Activated CD8-positive, alpha-beta memory T cell treated with anti-CD3 and anti-CD28 coated beads for 24 hours (primary cell): ENCODE data around the gene TBL2.
A peak's percentile ranks its signal among the peaks of the same experiment; 100 is the strongest.
"Not testable (repeated sequence)": the region's sequence is repeated elsewhere in the genome, so short reads cannot be mapped to it uniquely, and the experiment has no call there.

Source experiments
- DNase-seq: peaks from one replicate; pipeline ENCODE4 v3.0.0-alpha.2; 2020

TBL2 gene

DNA sequence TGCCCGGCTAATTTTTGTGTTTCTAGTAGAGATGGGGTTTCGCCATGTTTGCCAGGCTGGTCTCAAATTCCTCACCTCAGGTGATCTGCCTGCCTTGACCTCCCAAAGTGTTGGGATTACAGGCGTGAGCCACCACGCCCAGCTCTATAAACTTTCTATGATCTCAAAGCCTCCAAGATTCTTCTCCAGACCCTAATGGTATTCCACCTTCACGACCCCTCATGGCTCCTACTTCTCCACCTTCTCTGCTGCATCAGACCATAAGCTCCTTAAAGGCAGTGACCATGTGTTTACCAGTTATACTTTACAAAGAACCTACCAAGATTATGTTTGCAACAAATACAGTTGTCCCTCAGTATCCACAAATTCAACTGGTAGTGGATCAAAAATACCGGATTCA is 46.2 kb downstream of the TBL2 start:
- DNase-seq = no peak

DNA sequence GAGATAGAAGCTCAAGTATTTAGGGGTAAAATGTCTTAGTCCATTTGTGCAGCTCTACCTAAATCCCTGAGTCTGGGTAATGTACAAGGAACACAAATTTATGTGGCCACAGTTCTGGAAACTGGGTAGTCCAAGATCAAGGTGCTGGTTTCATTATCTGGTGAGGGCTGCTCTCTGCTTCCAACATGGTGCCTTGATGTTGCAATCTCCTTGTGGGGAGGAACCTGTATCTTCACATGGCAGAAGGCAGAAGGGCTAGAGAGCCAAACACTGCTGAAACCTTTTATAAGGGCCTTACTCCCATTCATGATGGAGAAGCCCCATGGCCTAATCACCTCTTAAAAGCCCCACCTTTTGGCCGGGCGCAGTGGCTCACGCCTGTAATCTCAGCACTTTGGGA is 47.6 kb downstream of the TBL2 start:
- no peak for DNase-seq

DNA sequence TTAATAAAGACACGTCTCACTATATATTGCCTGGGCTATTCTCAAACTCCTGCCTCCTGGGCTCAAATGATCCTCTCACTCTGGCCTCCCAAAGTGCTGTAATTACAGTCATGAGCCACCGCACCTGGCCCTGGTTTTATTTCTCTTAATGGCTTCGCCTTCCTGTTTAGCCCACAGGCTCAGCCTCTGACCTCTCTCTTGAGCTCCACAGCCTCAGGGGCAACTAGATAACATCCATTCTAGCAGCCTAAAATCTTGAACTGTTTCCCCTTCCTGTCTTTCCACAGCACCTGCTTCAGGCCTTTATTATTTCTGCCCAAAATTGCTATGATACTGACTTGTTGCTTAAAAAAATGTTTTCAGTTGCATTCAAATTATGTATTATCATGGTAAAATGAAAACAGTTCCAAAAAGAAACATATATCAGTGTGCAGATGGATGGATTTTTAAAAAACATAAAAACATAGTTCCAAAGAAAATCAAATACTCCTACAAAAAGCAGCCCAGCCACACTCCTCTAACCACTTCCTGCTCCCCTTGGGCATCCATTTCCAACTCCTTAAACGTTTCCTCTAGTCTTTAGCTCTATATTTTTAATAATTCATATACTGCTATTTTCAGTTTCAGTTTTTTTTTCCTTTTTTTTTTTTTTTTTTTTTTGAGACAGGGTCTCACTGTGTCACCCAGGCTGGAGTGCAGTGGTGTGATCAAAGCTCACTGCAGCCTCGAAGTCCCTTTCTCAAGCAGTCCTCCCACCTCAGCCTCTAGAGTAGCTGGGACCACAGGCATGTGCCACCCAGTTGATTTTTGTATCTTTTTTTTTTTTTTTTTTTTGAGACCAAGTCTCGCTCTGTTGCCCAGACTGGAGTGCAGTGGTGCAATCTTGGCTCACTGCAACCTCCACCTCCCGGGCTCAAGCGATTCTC is 51.2 kb downstream of the TBL2 start:
- DNase-seq = no peak

DNA sequence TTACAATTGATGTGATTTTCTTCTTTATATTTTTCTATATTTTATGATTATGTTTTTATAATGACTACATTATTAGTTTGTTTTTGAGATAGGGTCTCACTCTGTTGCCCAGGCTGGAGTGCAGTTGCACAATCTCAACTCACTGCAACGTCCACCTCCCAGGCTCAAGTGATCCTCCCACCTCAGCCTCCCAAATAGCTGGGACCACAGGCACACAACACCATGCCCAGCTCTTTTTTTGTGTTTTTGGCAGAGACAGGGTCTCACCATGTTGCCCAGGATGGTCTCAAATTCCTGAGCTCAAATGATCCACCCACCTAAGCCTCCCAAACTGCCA is 52.3 kb downstream of the TBL2 start:
- not testable (repeated sequence) for DNase-seq

DNA sequence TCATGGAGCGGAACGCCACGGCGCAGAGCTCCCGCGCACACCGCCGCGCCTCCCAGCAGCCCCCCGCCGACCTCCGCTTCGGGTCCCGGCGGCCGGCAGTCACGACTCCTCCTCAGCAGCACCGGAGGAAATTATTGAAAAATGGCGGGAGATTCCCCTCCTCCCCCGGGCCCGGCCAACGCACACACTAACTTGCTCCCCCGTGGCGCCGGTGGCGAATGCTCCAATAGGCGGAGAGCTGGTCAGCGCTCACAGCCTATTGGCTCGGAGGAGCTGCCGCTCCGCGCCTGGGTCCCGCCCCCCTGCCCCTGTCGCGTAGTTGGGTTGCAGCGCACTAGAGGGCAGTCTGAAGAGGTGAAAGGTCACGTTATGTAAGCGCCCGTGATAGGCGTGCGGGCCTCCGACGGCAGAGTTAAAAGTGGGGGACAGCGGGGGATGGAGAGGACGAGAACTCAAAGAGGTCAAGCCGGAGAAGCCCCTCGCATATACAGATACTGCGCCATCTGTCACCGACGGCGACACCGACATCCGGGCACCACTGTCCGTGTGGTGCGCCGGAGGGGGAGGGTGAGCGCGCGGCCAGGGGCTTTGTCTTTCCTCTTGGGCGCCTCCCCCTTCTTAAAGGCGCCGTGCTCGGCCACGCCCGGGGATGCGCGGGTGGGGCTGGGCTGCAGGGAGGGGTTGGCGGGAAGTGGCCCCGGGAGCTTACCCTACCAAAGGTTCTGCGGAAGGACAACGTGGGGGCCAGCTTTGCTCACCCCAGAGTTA is 56.1 kb downstream of the TBL2 start, which contains the start of gene BAZ1B:
Gene BAZ1B, minus strand, starts transcription at position 189 of the 768 bp plus-strand sequence. CDS start 360 bp downstream, outside the sequence.
- DNase-seq = peak; percentile 97

DNA sequence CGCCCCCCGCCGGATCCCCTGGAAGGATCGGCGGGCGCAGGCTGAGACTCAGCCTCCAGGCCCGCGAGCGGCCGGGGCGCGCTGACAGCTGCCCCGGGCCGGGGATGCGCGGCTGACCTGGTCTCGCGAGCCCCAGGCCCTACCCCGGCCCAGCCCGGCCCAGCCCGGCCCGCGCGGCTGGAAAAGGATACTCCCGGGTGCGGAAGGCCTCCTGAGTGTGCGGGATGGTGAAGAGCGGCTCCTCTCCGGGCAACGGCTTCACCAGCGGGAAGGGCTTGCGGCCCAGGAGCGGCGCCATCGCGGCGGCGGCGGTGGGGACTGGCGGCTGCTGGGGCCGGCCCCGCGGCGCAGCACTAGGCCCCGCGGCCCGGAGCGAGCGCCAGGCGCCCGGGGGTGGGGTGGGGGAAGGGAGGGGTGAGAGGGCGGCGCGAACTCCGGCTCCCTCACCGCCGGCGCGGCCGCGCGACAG is 56.7 kb downstream of the TBL2 start:
- no peak for DNase-seq

DNA sequence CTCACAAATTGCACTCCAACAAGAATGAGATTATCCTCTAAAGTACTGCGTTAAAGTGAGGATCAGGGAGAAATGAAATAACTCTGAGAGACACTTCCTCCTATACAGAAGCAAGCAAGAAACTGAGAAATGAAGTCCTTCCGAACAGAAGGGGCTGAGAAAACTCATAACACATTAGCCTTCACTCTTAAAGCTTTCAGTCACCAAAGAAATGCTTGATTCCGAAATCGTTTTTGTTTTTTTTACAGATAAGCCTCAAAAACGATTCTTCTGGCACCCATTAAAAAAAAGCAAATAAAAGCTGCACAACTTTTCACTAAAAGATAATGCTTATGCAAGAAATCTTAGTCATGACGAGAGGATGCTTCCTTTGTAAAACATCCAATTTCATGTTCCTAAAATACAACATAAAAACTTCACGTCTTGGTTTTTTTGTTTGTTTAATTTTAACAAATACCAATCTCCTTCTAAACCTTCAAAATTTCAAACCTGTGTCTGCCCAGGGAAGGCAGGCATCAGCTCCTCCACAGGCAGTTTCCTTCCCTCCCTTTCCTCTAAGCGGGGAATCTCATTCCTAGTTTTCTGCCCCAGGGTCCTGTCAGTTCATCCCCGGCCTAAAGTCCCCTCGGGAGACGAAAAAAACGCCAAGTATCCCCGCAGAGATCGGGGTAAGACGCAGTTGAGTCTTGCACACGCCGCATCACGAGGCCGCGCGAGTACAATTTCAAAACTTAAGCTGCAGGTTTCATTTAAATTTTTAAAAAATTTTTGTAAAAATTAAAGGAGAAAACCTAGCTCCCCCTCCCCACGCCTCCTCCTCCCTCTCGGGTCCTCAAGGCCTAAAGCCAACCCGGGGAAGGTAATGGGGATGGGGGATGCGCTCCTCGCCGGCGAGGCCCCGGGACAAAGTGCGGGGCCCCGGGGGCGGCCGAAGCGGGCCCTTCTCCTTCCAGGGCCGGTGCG is 57.4 kb downstream of the TBL2 start:
- DNase-seq = no peak

DNA sequence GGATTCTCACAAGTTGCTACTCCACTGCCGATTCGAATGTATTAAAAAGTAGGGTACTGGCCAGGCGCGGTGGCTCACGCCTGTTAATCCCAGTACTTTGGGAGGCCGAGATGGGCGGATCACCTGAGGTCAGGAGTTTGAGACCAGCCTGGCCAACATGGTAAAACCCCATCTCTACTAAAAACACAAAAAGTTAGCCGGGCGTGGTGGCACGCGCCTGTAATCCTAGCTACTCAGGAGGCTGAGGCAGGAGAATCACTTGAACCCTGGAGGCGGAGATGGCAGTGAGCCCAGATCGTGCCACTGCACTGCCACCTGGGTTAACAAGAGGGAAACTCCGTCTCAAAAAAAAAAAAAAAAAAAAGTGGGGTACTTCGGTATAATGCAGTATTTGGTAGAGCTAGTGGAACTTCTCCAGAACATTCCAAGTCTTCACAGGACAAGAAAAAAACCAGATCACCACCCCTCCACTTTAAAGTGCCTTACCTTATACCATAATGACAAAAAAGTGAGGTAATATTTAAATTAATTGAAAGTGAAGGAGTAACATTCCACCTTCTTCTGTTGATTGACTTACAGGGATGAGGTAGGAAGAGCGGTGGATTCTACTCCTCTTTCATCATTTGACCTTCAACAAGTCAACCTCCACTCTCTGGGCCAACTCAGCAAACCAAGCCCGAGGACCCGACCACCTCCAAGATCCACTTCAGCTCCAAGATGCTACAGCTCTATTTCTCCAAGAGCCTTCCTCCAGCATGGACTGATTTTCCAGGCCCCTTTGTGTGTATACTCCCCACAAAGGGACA is 58.3 kb downstream of the TBL2 start:
- no peak for DNase-seq

DNA sequence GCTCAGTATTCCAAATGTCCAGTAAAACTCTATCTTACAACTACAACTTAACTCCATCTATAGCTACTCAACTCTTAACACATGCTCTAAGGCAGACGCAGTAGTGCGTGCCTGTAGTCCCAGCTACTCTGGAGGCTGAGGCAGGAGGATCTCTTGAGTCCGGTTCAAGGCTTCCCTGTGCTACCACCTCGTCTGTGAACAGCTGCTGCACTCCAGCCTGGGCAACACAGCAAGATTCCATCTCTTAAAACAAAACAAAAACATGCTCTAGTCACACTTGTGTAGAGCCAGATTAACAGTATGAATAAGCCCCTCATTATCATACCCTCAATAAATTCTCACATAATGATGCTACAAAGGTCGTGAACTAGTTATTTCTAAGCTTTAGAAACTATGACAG is 59.9 kb downstream of the TBL2 start:
- DNase-seq = no peak
